Endothelial cell of umbilical vein (primary cell): ENCODE results near the gene ZNF616. TPM values are rescaled to one million over a fixed set of nuclear protein-coding genes. Genes with fewer than 3 reads are reported as not detected.

ENCODE experiments used
- BruUV-seq: library from RNA; stranded (reverse); fragments of 400-500 nt; replicated peaks from 2 replicates; lab custom pipeline; 2021; lab: Mats Ljungman, UMichigan
- CTCF ChIA-PET: fragments of 300-600, 350-600 bp; sonication (Branson Sonifier 250); formaldehyde crosslinking; loops from one replicate; lab custom pipeline; 2021; ENCODE audit warnings: antibody characterized with exemption, inconsistent platforms; lab: Charles Lee
- POLR2A ChIA-PET: fragments of 300-600, 350-600 bp; sonication (Branson Sonifier 250); formaldehyde crosslinking; loops from one replicate; lab custom pipeline; 2021; ENCODE audit warnings: antibody characterized with exemption, inconsistent platforms; lab: Charles Lee
- DNase-seq: peaks from one replicate; pipeline ENCODE4 v3.0.0-alpha.2; 2011; ENCODE audit warnings: low read depth, low spot score
- FAIRE-seq: peaks from 2 replicates; lab custom pipeline; 2011; peaks lifted over from hg19 to GRCh38; lab: Jason Lieb, UNC
- H2AFZ ChIP-seq: 2 replicates; pipeline ENCODE4 v1.6.0; 2012; ENCODE audit warnings: low read depth, low read length, control low read depth, inconsistent platforms
- H3K27ac ChIP-seq: 2 replicates; pipeline ENCODE4 v1.5.1; 2011; ENCODE audit warnings: low read depth, mild to moderate bottlenecking, control low read depth, low read length, moderate library complexity; ENCODE audit not compliant: insufficient read depth
- H3K27me3 ChIP-seq, 2 experiments: 2 replicates each; pipeline versions ENCODE4 v1.6.0 to v1.6.1; 2011; ENCODE audit warnings: low read length in 2 of 2, mixed read lengths in 1 of 2; ENCODE audit not compliant: control insufficient read depth in 2 of 2, insufficient read depth in 2 of 2
- H3K36me3 ChIP-seq, 2 experiments: 2 replicates in 1 of 2; 3 replicates in 1 of 2; pipeline ENCODE4 v1.5.1; 2011; ENCODE audit warnings: low read length in 2 of 2, mild to moderate bottlenecking in 1 of 2, moderate library complexity in 1 of 2; ENCODE audit not compliant: control insufficient read depth in 2 of 2, insufficient read depth in 2 of 2; ENCODE audit errors: extremely low read depth in 1 of 2
- H3K4me1 ChIP-seq: 3 replicates; pipeline ENCODE4 v1.5.1; 2011; ENCODE audit warnings: mild to moderate bottlenecking, low read length; ENCODE audit not compliant: control insufficient read depth, insufficient read depth; ENCODE audit errors: extremely low read depth
- H3K4me2 ChIP-seq: 2 replicates; pipeline ENCODE4 v1.6.1; 2011; ENCODE audit warnings: low read length, control low read depth, mixed read lengths; ENCODE audit not compliant: insufficient read depth
- H3K4me3 ChIP-seq, 3 experiments: fragments of 200-600 bp in 1 of 3; sonication (generic), shearing (Covaris generic) in 1 of 3; replicated peaks in 1 of 3; 2 replicates each; pipeline ENCODE4 v1.5.1; 2011 to 2016; ENCODE audit warnings: control low read depth in 3 of 3, low read length in 3 of 3, mild to moderate bottlenecking in 2 of 3, inconsistent platforms in 1 of 3, low read depth in 1 of 3, moderate library complexity in 1 of 3; ENCODE audit not compliant: insufficient read depth in 1 of 3
- H3K79me2 ChIP-seq: 2 replicates; pipeline ENCODE4 v1.6.0; 2012; ENCODE audit warnings: low read length, inconsistent platforms; ENCODE audit not compliant: control insufficient read depth, insufficient read depth
- H3K9ac ChIP-seq: replicated peaks from 2 replicates; pipeline ENCODE3; 2011; ENCODE audit warnings: low read length, control low read depth; ENCODE audit not compliant: insufficient read depth; ENCODE audit errors: extremely low read depth
- H3K9me1 ChIP-seq: replicated peaks from 3 replicates; pipeline ENCODE4 v1.6.0; 2011; ENCODE audit warnings: mild to moderate bottlenecking, low read length; ENCODE audit not compliant: control insufficient read depth, insufficient read depth; ENCODE audit errors: extremely low read depth
- H3K9me3 ChIP-seq: replicated peaks from 2 replicates; pipeline ENCODE4 v1.5.1; 2012; ENCODE audit warnings: low read length, inconsistent platforms; ENCODE audit not compliant: control insufficient read depth, insufficient read depth
- H4K20me1 ChIP-seq: replicated peaks from 2 replicates; pipeline ENCODE3; 2011; ENCODE audit warnings: mild to moderate bottlenecking, low read length; ENCODE audit not compliant: control insufficient read depth, insufficient read depth; ENCODE audit errors: extremely low read depth
- EZH2 ChIP-seq: IDR thresholded peaks from 2 replicates; pipeline ENCODE4 v1.6.1; 2012; ENCODE audit warnings: borderline replicate concordance, low read depth, mild to moderate bottlenecking, moderate library complexity, low read length, inconsistent platforms; ENCODE audit not compliant: severe bottlenecking
- FOS ChIP-seq: IDR thresholded peaks from 2 replicates; pipeline ENCODE4 v1.6.1; 2011; ENCODE audit warnings: mild to moderate bottlenecking, low read length, moderate library complexity, borderline replicate concordance; ENCODE audit not compliant: insufficient read depth
- GATA2 ChIP-seq: IDR thresholded peaks from 2 replicates; pipeline ENCODE4 v1.7.0; 2011; ENCODE audit warnings: low read depth, mild to moderate bottlenecking, moderate library complexity, mixed read lengths, low read length; ENCODE audit not compliant: insufficient read length, insufficient read depth
- JUN ChIP-seq: IDR thresholded peaks from 2 replicates; pipeline ENCODE4 v1.6.1; 2011; ENCODE audit warnings: borderline replicate concordance, low read depth; ENCODE audit not compliant: insufficient read length, insufficient read depth
- MAX ChIP-seq: IDR thresholded peaks from 2 replicates; pipeline ENCODE4 v1.6.1; 2011; ENCODE audit not compliant: insufficient read depth, insufficient read length
- MYC ChIP-seq: IDR thresholded peaks from one replicate; pipeline ENCODE4 v1.6.1; 2011; ENCODE audit warnings: mild to moderate bottlenecking, low read depth, low read length
- POLR2A ChIP-seq: IDR thresholded peaks from 2 replicates; pipeline ENCODE4 v1.6.1; 2012; ENCODE audit warnings: low read depth, mild to moderate bottlenecking, control low read depth, low read length
- POLR2AphosphoS5 ChIP-seq: IDR thresholded peaks from 2 replicates; pipeline ENCODE4 v1.6.1; 2012; ENCODE audit warnings: low read depth, mild to moderate bottlenecking, control low read depth, low read length, moderate library complexity; ENCODE audit not compliant: insufficient read depth
- dilution Hi-C: fragments of 300-500 bp; cut with MboI; formaldehyde crosslinking; loops from one replicate; pipeline ENCODE4 v1.15.0; 2019; ENCODE audit warnings: low sequenced_read_pairs; ENCODE audit not compliant: extremely low pct_ligation_motif_present
- intact Hi-C: fragments of 100-400 bp; cut with micrococcal nuclease; formaldehyde crosslinking; loops from one replicate; pipeline ENCODE4 v1.10.0; 2022
- polyA plus RNA-seq, 4 experiments: library from polyadenylated mRNA; depleted of rRNA in 3 of 4; stranded (reverse) in 3 of 4; unstranded in 1 of 4; fragments of >200 nt; gene quantifications; 2 replicates each; pipeline versions ENCODE4 v1.2.1 to v1.2.3, GENCODE V29; 2011 to 2012; ENCODE audit warnings: missing spikeins in 1 of 4
- total RNA-seq: library from RNA; stranded (reverse); gene quantifications from 2 replicates; pipeline ENCODE4 v1.2.3, GENCODE V29; 2021
- TF ChIP-seq, protein P1 (sequence below), 2 donors: IDR thresholded peaks; 1 replicate in 1 of 2; 2 replicates in 1 of 2; pipeline ENCODE4 v1.5.1; 2011; ENCODE audit warnings: low read length in 2 of 2, mild to moderate bottlenecking in 2 of 2, moderate library complexity in 2 of 2, control low read depth in 1 of 2, inconsistent platforms in 1 of 2, low read depth in 1 of 2; ENCODE audit not compliant: insufficient read depth in 1 of 2; ENCODE audit errors: extremely low read depth in 1 of 2

Gene ZNF616
- total and polyA plus RNA-seq, 2 donors (not counting 3 experiments of a cell fraction or from before 2014, with no cell fraction given): 1.7 to 9.1 TPM

- Histone ChIP-seq H3K79me2 (peaks cover 9% of the 10 kb centered on the region), H3K9me1 (no peaks in the 10 kb centered on the region), H3K9ac (no peak overlapping the region), H3K27me3 (no peaks in the 10 kb centered on the region), H3K36me3 (no peaks in the 10 kb centered on the region), H4K20me1 (no peaks in the 10 kb centered on the region), H3K27ac (no peak overlapping the region), H3K9me3 (no peaks in the 10 kb centered on the region), H3K4me1 (peaks cover 6% of the 10 kb centered on the region), H3K4me3 (no peak overlapping the region), H2AFZ (no peak overlapping the region), H3K4me2 (no peak overlapping the region)
- intact Hi-C loops: no loop called here
- dilution Hi-C loops: no loop called here
- POLR2A ChIA-PET: no interaction called here
- TF ChIP-seq MYC (no peak), MAX (no peak), POLR2A (no peak), GATA2 (no peak), FOS (no peak), JUN (no peak), EZH2 (no peak), POLR2AphosphoS5 (no peak)
- TF ChIP-seq, protein P1, sequence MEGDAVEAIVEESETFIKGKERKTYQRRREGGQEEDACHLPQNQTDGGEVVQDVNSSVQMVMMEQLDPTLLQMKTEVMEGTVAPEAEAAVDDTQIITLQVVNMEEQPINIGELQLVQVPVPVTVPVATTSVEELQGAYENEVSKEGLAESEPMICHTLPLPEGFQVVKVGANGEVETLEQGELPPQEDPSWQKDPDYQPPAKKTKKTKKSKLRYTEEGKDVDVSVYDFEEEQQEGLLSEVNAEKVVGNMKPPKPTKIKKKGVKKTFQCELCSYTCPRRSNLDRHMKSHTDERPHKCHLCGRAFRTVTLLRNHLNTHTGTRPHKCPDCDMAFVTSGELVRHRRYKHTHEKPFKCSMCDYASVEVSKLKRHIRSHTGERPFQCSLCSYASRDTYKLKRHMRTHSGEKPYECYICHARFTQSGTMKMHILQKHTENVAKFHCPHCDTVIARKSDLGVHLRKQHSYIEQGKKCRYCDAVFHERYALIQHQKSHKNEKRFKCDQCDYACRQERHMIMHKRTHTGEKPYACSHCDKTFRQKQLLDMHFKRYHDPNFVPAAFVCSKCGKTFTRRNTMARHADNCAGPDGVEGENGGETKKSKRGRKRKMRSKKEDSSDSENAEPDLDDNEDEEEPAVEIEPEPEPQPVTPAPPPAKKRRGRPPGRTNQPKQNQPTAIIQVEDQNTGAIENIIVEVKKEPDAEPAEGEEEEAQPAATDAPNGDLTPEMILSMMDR (IDR thresholded peaks at IDR 0.05; ENCODE audit: extremely low read depth in 1 of 2, insufficient read depth in 1 of 2, low read depth in 1 of 2, low read length in 2 of 2): no peak
- DNase-seq (no peak), FAIRE-seq (no peak)
- CTCF ChIA-PET: interaction anchor here (0.8 to 1.3 kb wide), 3 partner anchors 21 to 1054 kb away, joined by 3 read pairs; partner anchors contain the start of gene PPP2R1A
- no TSS peak for BruUV-seq
These were observed 1.5 kb upstream of the ZNF616 start for GRCh38 chr19:52141203-52141602.
